CD4-positive, alpha-beta T cell treated with Interleukin-4 for 4 hours (primary cell): ENCODE data around the gene TBATA.

Source experiments
- DNase-seq: peaks from one replicate; pipeline ENCODE4 v3.0.0-alpha.2; 2020

TBATA gene

DNA sequence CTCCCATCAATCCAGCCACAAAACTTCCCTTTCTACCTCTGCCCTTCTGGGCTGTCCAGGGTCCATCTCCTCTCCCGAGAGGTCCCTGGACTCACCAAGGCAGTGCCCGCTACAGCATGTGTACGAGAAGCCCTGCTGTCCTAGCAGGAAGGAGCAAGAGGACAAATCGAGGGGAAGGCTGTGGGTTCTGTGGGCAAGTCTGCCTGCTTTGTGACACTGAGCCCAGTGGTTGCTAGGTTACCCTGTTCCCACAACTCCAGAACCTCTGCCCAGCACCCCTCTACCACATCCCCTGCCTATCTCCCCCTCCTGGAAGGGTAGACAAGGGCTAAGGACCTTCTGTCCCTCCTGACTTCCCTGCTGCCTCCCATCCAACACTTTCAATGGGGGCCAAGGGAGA is at the start of gene TBATA:
Gene TBATA, minus strand, starts transcription at position 188 of the 400 bp plus-strand sequence. CDS start 1,998 bp downstream, outside the sequence.
- DNase-seq: no peak

GRCh38 chr10:70834441-70835151 is 49.4 kb upstream of the TBATA start:
- no peak for DNase-seq

- no peak for DNase-seq
Measured at GRCh38 chr10:70834021-70834420, 48.8 kb upstream of the TBATA start.

DNA sequence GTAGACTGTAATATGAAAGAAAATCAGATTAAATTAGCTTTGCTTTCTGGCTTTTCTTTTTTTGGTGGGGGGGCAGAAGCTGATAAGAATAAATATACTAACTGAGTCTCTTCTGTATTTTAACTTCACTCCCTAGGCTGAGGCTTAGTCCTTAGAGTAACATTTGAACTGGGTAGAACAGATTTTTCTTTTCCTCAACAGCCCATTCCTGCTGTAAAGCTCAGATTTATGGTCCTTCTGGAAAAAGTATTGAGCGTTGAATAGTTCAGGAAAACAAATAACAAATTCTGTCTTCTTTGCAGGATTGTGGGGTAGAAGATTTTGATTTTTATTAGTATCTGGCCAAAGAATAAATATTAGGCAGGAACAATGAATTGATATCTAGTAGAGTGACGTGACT is 48.4 kb upstream of the TBATA start:
- DNase-seq: no peak

GRCh38 chr10:70832852-70833528 is 47.8 kb upstream of the TBATA start:
- peak; percentile 42 for DNase-seq

- DNase-seq: no peak
Measured at GRCh38 chr10:70832221-70832620, 47.0 kb upstream of the TBATA start.

- DNase-seq: no peak
Measured at GRCh38 chr10:70830164-70830563, 45.0 kb upstream of the TBATA start.

DNA sequence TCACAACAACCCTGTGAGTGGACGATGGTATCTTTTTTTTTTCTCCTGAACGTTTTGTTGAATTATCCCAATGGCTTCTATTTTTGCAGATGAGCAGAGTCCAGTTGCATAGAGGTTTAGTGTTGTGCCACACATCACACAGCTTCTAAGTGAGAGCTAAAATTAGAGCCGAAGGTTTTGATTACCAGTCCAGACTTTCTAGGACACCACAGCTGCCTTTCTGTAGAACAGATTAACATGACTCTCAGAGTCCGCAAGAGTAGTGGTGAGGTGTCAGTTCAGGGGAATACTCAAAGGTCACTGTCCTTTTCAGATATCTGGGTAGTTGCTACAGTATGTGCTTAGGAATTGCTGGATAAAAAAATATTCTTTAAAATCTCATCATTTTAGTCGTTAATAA is 44.4 kb upstream of the TBATA start:
- no peak for DNase-seq

DNA sequence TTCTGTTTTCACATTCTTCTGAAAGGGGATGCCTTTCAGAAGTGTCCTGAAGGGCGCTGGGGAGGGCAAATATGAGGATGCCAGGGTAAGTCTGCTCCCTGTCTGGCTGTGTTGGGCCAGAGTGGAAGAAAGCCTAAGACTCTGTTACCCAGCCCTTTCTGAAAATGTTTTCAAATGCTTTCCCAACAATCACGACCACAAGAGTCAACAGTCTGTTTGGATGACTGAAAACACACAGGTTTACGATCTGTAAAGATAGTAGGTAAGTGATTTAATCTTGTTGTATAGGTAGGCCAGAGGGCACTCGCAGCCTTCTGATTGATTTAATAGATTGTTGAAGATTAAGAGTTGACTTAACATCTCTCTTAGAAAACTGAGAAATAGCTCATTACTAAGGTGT is 43.7 kb upstream of the TBATA start:
- DNase-seq: no peak

- no peak for DNase-seq
Measured at GRCh38 chr10:70827086-70827757, 42.0 kb upstream of the TBATA start.

DNA sequence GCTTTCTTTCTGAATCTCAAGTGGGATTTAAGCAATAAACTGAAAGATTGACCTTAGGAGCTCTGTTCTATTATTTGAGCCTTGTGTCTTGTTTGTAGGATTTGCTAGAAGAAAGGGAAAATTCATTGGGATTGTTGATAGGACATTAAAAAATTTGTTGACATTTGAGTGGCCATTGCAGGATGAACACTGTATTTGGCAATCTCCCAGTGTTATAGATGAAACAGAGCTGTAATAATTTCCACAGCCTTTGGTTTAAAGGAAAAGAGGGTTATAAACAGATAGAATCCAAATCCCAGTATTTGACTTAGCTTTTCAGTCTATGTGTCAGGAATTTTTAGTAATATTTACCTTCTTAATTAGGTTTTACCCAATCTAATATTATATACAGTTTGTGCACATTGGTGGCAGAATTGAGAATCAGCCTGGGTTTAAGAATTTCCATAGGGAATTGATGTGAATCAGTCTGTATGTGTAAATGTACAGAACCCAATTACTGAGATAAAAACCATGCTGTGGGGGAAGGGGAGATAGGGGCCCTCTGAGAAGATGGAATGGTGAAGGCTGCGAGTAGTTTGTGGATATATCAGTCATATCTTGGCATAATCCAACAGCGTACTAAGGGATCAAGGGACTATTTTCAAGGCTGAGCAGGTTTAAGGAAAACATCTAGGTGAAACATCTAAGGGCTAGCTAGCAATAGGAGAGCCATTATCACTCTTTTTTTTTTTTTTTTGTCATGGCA is 37.1 kb upstream of the TBATA start:
- DNase-seq: no peak

- DNase-seq: no peak
Measured at GRCh38 chr10:70820976-70821750, 36.0 kb upstream of the TBATA start.

- DNase-seq: peak; percentile 15
Measured at GRCh38 chr10:70816220-70816894, 31.2 kb upstream of the TBATA start.

DNA sequence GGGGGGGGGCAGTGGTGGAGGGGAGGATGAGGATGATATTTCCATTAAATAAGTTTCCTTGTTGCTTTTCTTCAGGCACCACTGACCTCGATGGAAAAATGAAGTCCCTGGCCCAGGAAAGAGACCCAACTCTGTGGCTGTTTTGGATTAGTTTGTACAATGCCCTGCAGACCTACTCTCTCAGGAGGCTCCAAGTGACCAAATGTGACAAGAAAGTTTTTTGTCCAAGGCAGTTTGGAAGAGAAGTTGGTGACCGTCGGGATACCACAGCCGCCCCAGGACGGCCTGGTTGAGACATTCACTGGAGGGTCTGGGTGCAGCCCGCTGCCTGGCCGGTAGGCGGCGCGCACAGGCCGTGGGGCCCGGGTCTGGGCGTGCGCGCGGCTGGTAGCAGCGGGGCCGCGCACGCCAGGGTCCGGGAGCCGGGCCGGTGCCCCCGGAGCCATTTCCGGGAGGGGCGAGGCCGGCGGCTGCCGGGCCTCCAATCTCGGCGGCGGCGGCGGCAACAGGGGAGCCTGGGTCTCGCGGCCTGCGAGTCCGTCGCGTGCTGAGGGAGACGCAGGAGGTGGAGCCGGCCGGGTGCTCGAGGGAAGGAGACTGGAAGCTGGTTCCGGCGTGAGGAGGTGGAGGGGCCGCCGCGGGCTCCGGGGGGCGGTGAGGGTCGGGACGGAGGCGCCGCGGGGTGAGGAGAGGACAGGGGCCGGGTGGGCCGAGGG is 30.5 kb upstream of the TBATA start, which contains the start of gene SGPL1:
Gene SGPL1, plus strand, starts transcription at position 445 of the 716 bp plus-strand sequence. CDS start 906 bp downstream, outside the sequence.
- peak; percentile 75 for DNase-seq

GRCh38 chr10:70814126-70814525 is 28.9 kb upstream of the TBATA start:
- DNase-seq: no peak

- no peak for DNase-seq
Measured at GRCh38 chr10:70812814-70813213, 27.6 kb upstream of the TBATA start.

GRCh38 chr10:70811881-70812280 is 26.7 kb upstream of the TBATA start:
- no peak for DNase-seq

DNA sequence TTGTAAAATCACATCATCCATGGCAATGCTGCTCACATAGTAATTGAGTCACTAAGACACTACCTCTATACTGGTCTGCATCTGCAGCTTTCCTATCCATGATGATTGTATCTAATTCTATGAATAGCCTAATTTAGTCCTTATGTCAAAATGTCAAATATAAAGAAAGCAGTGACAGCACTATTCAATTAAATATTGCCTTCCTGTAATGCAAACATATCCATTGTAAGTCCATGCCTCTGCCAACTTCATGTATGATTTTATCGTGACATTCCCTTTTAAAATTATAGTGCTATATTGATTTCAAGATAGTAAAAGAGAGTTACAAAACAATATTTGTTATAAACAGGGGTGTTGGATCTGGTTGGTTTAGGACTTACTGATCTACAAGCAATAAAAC is 25.8 kb upstream of the TBATA start:
- DNase-seq: no peak

DNA sequence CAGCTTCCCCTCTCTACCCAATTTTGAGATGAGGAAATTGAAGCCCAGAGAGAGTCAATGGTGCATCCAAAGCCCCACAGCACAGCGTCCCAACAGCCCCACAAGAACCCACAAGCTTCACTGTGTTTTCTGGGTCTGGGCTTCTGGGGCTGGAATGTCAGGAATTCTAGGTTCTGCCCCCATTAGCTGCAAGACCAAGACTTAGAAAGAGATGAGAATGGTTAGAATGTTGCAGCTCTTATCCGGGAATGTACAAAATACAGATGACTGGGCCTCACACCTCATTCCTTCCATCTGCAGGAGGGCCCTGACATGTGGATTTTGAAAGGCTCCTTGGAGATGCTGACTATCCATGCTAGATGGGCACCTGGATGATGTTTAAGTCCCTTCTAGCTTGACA is 24.5 kb upstream of the TBATA start:
- DNase-seq: no peak

GRCh38 chr10:70809011-70809611 is 23.9 kb upstream of the TBATA start:
- no peak for DNase-seq

- no peak for DNase-seq
Measured at GRCh38 chr10:70807556-70807955, 22.4 kb upstream of the TBATA start.
